K562 (cell line): Measurements from ENCODE around the gene FGGY. TPM values are rescaled to one million over a fixed set of nuclear protein-coding genes. Genes with fewer than 3 reads are reported as not detected.

Source experiments
- ATAC-seq: fragments of 200-7000 bp; cut with Tn5 transposase; 3 replicates; pipeline ENCODE4 v1.9.1; 2020; ENCODE audit warnings: moderate library complexity
- BruUV-seq: library from RNA; stranded (reverse); fragments of 400-500 nt; replicated peaks from 2 replicates; lab custom pipeline; 2021; lab: Mats Ljungman, UMichigan
- CTCF ChIA-PET: fragments of 300-600 bp; formaldehyde crosslinking; extraction: SDS; loops from one replicate; lab custom pipeline; 2021; ENCODE audit warnings: low intra/inter-chr PET ratio; lab: Yijun Ruan, JAX
- POLR2A ChIA-PET: fragments of 300-600, 350-650 bp; sonication (Branson Sonifier 250); formaldehyde crosslinking; extraction: SDS; loops from one replicate; lab custom pipeline; 2021; ENCODE audit warnings: antibody characterized with exemption, inconsistent platforms; lab: Yijun Ruan, JAX
- DNase-seq, 4 experiments: peaks; one replicate each; pipeline versions ENCODE4 v3.0.0 to v3.0.0-alpha.2; 2011 to 2018; ENCODE audit warnings: low spot score in 3 of 4, mixed read lengths in 3 of 4; ENCODE audit errors: extremely low read depth in 1 of 4
- FAIRE-seq: peaks from 2 replicates; lab custom pipeline; 2011; peaks lifted over from hg19 to GRCh38; lab: Jason Lieb, UNC
- H2AFZ ChIP-seq: 2 replicates; pipeline ENCODE4 v1.6.0; 2011; ENCODE audit warnings: low read depth, low read length, control low read depth, inconsistent platforms
- H3K27ac ChIP-seq: fragments of 200-600 bp; 3 replicates; pipeline ENCODE4 v1.8.0; 2011; ENCODE audit warnings: low read depth, mild to moderate bottlenecking, control low read depth, inconsistent platforms, low read length, moderate library complexity, mixed read lengths; ENCODE audit errors: extremely low read depth
- H3K27me3 ChIP-seq, 2 experiments: fragments of 300-600 bp in 1 of 2; 2 replicates in 1 of 2; 3 replicates in 1 of 2; pipeline versions ENCODE4 v1.6.0 to v1.8.0; 2011; ENCODE audit warnings: inconsistent platforms in 2 of 2, low read length in 2 of 2, mild to moderate bottlenecking in 1 of 2, mixed read lengths in 1 of 2, moderate library complexity in 1 of 2; ENCODE audit not compliant: control insufficient read depth in 2 of 2, insufficient read depth in 2 of 2
- H3K36me3 ChIP-seq: fragments of 300-600 bp; 3 replicates; pipeline ENCODE4 v1.8.0; 2011; ENCODE audit warnings: mild to moderate bottlenecking, low read length, inconsistent platforms; ENCODE audit not compliant: control insufficient read depth, insufficient read depth
- H3K4me1 ChIP-seq, 2 experiments: fragments of 200-600 bp in 1 of 2; replicated peaks in 1 of 2; 2 replicates in 1 of 2; 3 replicates in 1 of 2; pipeline versions ENCODE4 v1.5.1 to v1.8.0; 2011; ENCODE audit warnings: inconsistent platforms in 2 of 2, low read length in 2 of 2, mild to moderate bottlenecking in 1 of 2, mixed read lengths in 1 of 2, moderate library complexity in 1 of 2; ENCODE audit not compliant: control insufficient read depth in 2 of 2, insufficient read depth in 2 of 2
- H3K4me2 ChIP-seq: 2 replicates; pipeline ENCODE4 v1.6.1; 2011; ENCODE audit warnings: low read length, control low read depth, inconsistent platforms, mixed read lengths; ENCODE audit not compliant: insufficient read depth
- H3K4me3 ChIP-seq: fragments of 200-600 bp; sonication (generic), shearing (Covaris generic); 2 replicates; pipeline ENCODE4 v1.5.1; 2016; ENCODE audit warnings: control low read depth, inconsistent platforms
- H3K79me2 ChIP-seq: fragments of 200-600 bp; 3 replicates; pipeline ENCODE4 v1.8.0; 2011; ENCODE audit warnings: low read length, inconsistent platforms; ENCODE audit not compliant: control insufficient read depth, insufficient read depth
- H3K9ac ChIP-seq, 2 experiments: 2 replicates each; pipeline versions ENCODE4 v1.6.0 to v1.6.1; 2011; ENCODE audit warnings: low read depth in 2 of 2, low read length in 2 of 2, control low read depth in 1 of 2, inconsistent platforms in 1 of 2, mild to moderate bottlenecking in 1 of 2, mixed read lengths in 1 of 2; ENCODE audit not compliant: insufficient read depth in 1 of 2
- H3K9me1 ChIP-seq: one replicate; pipeline ENCODE4 v1.6.0; 2011; ENCODE audit warnings: inconsistent platforms, mild to moderate bottlenecking, low read length, moderate library complexity; ENCODE audit not compliant: control insufficient read depth, insufficient read depth
- H3K9me3 ChIP-seq: replicated peaks from 2 replicates; pipeline ENCODE4 v1.5.1; 2011; ENCODE audit warnings: low read depth, low read length, inconsistent platforms; ENCODE audit not compliant: control insufficient read depth, insufficient read depth
- H4K20me1 ChIP-seq: replicated peaks from 2 replicates; pipeline ENCODE4 v1.6.1; 2011; ENCODE audit warnings: low read length, inconsistent platforms, mixed read lengths; ENCODE audit not compliant: control insufficient read depth, insufficient read depth
- C11orf30 ChIP-seq: fragments of 450-650 bp; IDR thresholded peaks from 2 replicates; pipeline ENCODE4 v1.6.1; 2016; ENCODE audit warnings: low read depth, mild to moderate bottlenecking
- FOXJ3 ChIP-seq: sonication (generic); formaldehyde crosslinking; IDR thresholded peaks from 2 replicates; pipeline ENCODE4 v1.4.0; 2020; ENCODE audit warnings: mild to moderate bottlenecking, missing genetic modification reagents
- MAFG ChIP-seq: fragments of 450-650 bp; conservative IDR thresholded peaks from 2 replicates; pipeline ENCODE4 v1.6.1; 2016; ENCODE audit warnings: missing genetic modification characterization, missing compliant biosample characterization
- ZNF316 ChIP-seq: fragments of 450-650 bp; IDR thresholded peaks from 2 replicates; pipeline ENCODE4 v1.6.1; 2016
- ZNF354B ChIP-seq: fragments of 250-450 bp; sonication (Bioruptor Pico); IDR thresholded peaks from 2 replicates; pipeline ENCODE4 v1.4.0; 2020
- WGBS: fragments of 100-300 bp; shearing (Covaris generic); methylation state at CpG from one replicate; pipeline ENCODE4 v1.1.6; 2016; ENCODE audit warnings: low coverage, mixed read lengths; ENCODE audit not compliant: insufficient coverage; ENCODE audit errors: missing lambda C conversion rate; 5-methylcytosine and 5-hydroxymethylcytosine counted together
- in situ Hi-C: fragments of 300-500 bp; cut with MboI; formaldehyde crosslinking; loops from 4 replicates; pipeline ENCODE4 v1.15.0; 2018; ENCODE audit warnings: inconsistent platforms, mixed read lengths
- intact Hi-C: fragments of 100-400 bp; cut with micrococcal nuclease; formaldehyde crosslinking; loops from 2 replicates; pipeline ENCODE4 v1.14.2; 2022
- polyA plus RNA-seq, 8 experiments: library from polyadenylated mRNA; depleted of rRNA in 4 of 8; stranded (reverse) in 5 of 8; unstranded in 3 of 8; fragments of >200 nt; fragmentation: Nextera tagmentation in 2 of 8; fragmentation: Illumina TruSeq in 1 of 8; extraction: Ambion mirVana in 2 of 8; extraction: Trizol in 1 of 8; gene quantifications; 2 replicates each; pipeline versions ENCODE4 v1.2.1 to v1.2.3, GENCODE V29; 2011 to 2014; ENCODE audit warnings: inconsistent platforms in 1 of 8, missing spikeins in 1 of 8
- total RNA-seq, 7 experiments: library from RNA; depleted of rRNA in 6 of 7; stranded (reverse); fragments of >200 nt in 6 of 7; fragmentation: Illumina TruSeq in 2 of 7; extraction: Trizol in 2 of 7; gene quantifications; 2 replicates each; pipeline versions ENCODE4 v1.2.1 to v1.2.3, GENCODE V29; 2011 to 2021; ENCODE audit warnings: low replicate concordance in 1 of 7
- TF ChIP-seq, protein P1 (sequence below): fragments of 250-450 bp; sonication (Bioruptor Pico); IDR thresholded peaks from 2 replicates; pipeline ENCODE4 v1.5.1; 2021; ENCODE audit warnings: mild to moderate bottlenecking

The FGGY gene
- total and polyA plus RNA-seq, 9 of the 15 experiments (the other 6 are each of a cell fraction or from before 2014, with no cell fraction given), result 9.7 to 19.2 (median 12.6) TPM

DNA sequence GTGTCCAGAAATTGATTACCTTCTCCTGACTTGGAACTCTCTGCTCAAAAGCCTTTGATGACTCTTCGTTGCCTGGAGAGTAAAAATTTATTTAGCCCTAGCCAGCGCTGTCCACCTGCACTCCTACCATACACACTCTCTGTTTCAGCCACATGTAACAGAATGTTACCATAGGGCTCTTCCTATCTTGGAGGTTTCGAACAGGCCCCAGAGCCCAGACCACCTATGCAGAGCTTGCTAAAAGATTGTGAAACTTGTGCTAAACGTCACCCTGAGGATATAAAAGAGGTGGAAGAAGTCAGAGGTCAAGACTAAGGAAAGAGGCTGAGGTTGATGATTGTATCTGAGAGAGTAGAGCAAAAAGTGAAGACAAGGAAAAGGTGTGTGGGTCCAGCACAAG, 280.9 kb downstream of the FGGY start (continued):
- TF ChIP-seq ZNF354B (CRISPR knock-in tag) (no peak), FOXJ3 (no peak)

DNA sequence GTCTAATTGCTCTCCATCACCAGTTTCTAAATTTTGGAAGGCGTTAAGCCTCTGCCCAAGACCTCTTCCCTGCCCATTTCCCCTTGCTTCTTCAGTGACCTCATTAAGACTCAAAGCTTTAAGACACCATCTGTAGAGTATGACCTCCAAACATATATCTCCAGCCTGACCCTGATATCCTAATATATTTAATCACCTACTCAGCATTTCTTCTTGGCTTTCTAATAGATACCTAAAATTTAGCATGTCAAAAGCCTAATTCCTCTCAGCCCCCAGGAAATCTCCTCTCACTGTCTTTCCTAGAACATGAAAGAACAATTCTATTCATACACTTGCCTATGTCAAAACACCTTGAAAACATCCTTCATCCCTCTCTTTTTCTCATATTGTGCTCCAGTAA, 282.3 kb downstream of the FGGY start:
- 0% methylated on average over 1 of the region's 1 CpG for WGBS
- Histone ChIP-seq H3K36me3 (no peaks in the 10 kb centered on the region), H3K79me2 (no peaks in the 10 kb centered on the region), H2AFZ (no peak overlapping the region), H3K4me2 (no peak overlapping the region), H3K4me3 (no peak overlapping the region), H3K27ac (no peak overlapping the region), H3K9ac (no peak overlapping the region), H4K20me1 (no peaks in the 10 kb centered on the region), H3K9me3 (no peaks in the 10 kb centered on the region), H3K9me1 (no peaks in the 10 kb centered on the region), H3K4me1 (no peaks in the 10 kb centered on the region), H3K27me3 (no peaks in the 10 kb centered on the region)
- intact Hi-C loops, result no loop called here
- POLR2A ChIA-PET, result no interaction called here
- TF ChIP-seq MAFG (tag) (0 out of 2 replicates have a peak, but pooled peaks have one; percentile 21), ZNF316 (peak; percentile 53; the same call in 1 of the 2 replicates), C11orf30 (0 out of 2 replicates have a peak, but pooled peaks have one; percentile 30)
- TF ChIP-seq, protein P1, sequence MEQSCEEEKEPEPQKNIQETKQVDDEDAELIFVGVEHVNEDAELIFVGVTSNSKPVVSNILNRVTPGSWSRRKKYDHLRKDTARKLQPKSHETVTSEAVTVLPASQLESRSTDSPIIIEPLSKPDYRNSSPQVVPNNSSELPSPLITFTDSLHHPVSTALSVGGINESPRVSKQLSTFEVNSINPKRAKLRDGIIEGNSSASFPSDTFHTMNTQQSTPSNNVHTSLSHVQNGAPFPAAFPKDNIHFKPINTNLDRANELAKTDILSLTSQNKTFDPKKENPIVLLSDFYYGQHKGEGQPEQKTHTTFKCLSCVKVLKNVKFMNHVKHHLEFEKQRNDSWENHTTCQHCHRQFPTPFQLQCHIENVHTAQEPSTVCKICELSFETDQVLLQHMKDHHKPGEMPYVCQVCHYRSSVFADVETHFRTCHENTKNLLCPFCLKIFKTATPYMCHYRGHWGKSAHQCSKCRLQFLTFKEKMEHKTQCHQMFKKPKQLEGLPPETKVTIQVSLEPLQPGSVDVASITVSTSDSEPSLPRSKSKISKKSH (CRISPR knock-in tag), result no peak
- ATAC-seq (no peak), DNase-seq (no peak), FAIRE-seq (no peak)
- CTCF ChIA-PET, result no interaction called here
- in situ Hi-C loops, result no loop called here
- no TSS peak for BruUV-seq
